ENCODE data around the gene ANAPC2. TPM values are rescaled to one million over a fixed set of nuclear protein-coding genes. Genes with fewer than 3 reads are reported as not detected.

ANAPC2 gene
- total RNA-seq, 1 donor from 2014 or later, result 15.1 TPM

DNA sequence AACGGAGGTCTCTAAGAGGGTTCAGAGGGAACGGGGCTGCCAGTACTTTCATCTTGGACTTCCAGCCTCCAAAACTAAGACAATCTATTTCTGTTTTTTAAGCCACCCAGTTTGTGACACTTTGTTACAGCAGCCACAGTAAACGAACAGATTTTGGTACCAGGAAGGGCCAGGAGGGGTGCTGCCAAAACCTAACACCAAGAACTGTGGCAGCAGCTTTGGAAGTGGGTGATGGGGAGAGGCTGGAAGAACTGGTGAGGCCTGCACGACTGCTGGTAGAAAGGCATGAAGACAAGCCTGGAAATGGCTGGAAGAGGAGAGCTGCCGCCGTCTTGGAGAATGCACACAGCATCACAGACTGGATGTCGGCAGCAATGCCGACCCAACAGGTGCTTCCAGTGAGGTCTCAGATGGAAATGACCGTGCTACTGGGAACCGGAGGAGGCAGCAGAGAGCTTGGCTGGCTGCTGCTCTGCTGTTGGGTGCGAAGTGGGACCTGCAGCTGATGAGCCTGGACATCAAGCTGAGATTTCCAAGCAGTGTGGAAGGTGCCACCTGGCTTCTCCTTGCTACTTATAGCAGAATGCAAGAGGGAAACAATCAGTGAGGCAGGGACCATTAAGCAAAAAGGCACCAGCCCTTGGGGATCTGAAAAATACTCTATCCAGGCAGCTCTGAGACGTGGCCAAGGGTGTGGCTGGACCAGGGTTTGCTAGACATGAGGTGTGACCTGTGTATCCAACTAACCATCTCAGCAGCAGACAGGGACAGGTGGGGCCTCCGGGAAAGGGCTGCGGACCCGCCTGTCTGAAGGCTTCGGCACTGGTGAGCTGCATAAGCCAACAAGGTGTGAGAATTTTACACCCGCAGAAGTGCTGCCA, 11.8 kb downstream of the ANAPC2 start:
- peak; percentile 28 to 52 for DNase-seq (ENCODE audit: low read depth in 2 of 2)

DNA sequence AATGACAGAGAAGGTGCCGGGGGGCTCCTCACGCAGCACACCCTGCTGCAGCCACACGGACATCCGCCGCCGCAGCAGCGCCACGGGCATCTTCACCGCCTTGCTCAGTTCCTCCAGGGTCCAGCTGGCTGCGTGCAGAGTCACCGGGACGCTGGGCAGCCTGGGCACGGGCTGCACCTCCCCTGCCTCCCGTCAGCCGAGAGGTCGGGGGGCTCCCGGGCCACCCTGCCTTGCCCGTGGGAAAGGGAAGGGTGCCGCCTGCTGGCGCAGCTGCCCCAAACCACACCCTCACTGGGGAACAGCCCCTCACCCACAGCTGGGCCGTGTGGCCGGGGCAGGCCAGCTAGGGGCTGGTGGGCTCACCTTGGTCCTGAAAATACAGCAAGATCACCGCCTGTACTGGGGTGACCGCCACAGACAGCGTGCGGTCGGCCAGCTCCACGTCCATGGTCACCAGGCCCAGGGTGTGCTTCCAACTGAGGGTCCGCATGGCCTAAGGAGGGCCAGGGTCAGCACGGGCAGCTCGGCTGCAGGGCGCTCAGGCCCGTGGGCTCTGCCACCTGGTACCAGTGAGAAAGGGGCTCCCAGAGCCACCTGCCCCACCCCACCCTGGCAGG, 12.9 kb downstream of the ANAPC2 start:
- no peak for DNase-seq (ENCODE audit: low read depth in 2 of 2)

DNA sequence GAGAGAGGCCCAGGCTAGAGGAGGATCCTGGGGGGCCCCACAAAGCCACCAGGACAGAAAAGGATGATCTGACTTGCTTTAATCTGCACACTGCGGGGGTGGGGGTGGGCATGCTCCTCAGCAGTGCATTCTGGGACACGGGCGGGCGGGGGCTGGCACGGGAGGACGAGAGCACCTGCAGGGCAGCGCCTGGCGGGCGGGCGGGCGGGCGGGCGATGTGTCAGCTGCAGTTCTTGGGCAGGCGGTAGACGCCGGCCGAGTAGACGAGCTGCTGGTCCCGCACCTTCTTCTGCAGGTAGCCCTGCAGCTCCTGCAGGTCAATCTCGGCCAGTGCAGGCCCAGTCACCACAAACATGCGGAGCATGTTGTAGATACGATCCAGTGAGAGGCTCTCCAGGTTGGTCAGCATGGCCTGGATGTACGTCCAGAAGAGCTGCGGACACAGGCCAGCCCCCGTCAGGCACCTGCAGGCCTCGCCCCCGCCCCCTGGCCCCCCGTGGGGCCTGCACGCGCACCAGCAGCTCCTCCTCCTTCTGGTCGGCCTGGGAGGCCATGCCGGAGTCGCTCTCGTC, 13.6 kb downstream of the ANAPC2 start:
- DNase-seq (ENCODE audit: low read depth in 2 of 2), result no peak

DNA sequence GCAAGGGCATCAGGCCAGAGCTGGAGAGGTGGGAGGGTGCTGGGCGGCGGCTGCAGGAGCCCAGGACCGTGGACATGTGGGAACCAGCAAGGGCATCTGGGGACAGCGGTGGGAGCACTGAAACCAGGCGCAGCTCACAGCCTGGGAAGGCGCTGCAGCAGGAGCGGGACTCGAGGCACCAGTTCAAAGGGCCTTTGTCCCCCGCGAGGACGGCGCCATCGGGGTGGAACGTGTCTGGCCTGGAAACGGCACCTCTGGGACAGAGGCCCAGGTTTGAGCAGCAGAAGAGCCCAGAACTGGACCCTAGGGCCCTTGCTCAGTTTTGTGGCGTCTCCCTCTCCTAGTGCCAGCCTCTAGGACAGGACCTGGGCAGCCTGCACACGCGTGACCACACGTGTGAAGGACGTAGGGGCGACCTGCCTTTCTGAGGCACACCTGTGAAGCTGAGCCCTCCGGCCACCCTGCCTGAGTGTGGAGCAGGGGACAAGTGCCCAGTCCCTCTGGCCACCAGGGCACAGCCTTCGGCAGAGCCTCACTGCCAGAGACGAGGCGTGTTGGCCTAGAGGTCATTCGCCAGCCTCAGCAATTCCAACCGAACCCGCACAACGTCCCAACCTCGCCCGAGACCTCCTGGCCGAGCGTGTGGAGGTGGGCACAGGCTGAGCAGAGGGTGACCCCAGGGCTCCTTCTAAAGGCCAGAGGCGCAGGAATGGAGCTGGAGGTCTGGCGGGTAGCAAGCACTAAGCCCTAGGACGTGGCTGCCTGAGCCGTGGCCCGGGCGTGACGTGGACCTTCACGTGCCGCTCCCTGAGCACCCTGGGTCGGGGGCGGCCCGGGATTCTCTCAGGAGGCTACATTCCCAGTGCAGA, 14.3 kb downstream of the ANAPC2 start:
- no peak for DNase-seq (ENCODE audit: low read depth in 2 of 2)

DNA sequence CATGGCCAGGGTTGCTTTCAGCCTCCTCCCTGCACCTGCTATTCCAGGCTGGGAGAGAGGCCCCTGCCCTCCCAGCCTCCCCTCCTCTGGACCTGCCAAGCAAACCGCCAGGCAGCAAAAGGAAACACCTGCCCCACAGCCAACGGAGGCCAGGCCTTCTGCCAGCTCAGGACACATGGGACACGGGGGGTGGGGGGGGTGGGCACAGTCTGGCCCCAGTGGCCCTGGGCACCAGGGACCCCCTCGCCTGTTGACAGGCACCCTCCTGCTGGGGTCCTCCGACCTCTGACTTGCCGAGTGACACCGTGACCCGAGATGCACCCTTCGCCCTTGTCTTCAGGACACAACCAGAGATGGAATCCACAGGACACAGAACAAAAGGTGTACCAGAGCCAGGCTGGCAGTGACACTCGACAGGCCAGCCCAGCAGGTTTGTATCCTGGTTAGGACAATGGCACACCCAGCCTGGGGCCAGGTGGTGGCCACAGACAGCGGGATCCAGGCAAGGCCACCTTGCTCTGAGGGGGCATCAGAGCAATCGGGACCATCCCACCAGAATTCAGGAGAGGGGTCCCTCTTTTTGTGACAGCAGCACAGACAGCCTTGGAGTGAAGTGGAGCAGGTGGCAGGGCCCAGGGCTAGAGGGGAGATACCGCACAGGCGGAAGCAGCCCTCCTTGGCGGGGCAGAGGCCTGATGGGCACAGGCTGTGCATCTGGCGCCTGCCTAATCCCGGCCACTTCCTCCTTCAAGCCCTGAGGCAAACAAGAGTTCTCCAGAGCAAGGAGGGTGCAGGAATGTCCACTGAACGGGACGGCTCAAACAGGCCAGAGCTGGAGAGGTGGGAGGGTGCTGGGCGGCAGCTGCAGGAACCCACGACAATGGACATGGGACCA, 15.2 kb downstream of the ANAPC2 start:
- DNase-seq (ENCODE audit: low read depth in 2 of 2), result no peak

DNA sequence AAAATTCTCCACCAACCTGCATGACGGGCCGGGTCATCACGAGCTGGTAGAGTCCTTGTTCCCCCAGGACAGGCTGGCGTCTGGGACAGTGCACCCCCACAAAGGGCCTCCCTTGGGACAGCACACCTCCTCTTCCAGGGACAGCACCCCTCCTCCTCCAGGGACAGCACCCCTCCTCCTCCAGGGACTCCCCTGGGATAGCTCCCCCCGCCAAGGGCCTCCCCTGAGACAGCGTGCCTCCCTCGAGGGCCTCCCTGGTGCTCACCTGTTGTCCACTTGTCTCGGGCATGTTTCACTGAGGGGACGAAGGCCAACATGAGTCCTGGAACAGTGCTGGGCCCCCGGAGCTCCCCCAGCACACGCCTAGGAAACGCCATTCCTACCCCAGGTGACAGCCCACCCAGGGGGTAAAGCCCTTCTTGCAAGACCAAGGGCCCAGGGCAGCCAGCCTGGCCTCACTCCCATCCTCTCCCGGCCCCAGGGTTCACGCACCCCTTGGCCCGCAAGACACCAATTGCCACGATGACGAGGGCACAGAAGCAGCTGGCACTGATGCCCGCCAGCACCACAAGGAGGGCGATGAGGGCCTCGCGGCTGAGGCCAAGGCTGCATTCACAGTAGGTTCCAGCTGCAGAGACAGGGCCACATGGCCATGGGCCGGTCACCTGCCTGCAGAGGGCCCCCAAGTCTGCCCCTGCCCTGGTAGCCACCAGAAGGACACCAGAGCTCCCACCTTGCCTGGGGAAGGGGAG, 17.0 kb downstream of the ANAPC2 start:
- DNase-seq (ENCODE audit: low read depth in 2 of 2), result no peak

DNA sequence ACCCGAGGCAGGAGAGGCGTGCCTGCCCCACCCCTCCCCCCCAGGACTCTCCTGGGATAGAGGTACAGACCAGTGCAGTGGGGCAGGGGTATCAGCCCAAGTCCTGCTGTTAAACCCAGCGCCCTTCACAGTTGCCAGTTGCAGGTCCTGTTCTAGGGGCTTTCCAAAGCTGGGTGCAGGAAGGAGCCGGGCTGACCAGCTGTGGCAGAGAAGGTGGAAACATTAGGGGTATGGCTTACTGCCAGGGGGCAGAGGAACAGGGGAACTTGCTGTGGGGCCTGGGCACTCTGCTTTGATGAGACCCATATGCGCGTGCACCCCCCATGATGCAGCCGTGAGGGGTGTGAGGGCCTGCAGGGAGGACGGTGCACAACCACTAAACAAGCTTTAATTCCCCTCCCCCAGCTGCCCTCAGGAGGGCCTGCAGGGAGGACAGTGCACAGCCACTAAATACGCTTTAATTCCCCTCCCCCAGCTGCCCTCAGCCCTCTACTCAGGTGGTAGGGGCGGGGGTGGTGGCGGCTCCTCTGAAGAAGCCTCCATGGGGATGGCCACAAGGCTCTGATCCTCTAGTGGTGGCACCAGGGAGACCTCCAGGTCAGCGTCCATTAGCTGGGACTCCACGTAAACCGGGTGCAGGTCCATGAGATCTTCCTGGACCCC, 17.7 kb downstream of the ANAPC2 start:
- no peak for DNase-seq (ENCODE audit: low read depth in 2 of 2)

DNA sequence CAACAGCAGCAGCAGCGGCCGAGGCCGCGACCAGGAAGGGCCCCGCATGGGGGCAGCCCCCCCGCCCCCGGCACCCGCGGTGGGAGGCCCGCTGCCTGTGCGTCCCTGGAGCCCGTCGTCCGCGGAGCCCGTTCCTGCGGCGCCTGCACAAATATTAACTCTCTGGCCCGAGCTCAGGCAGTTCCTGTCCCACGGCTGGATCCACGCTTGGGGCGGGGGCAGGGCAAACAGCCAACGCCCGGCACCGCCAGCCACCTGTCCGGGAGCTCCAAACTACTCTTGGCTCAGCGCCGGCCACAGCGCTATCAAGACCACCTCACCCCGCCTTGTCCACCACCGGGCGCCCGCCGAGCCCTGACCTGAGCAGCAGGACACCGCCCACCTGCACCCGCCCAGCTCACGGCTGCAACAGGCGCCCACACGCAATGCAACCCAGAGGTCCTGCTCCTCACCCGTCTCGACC, 18.4 kb downstream of the ANAPC2 start, which contains the start of gene LRRC26:
Gene LRRC26, minus strand, starts transcription at position 156 of the 463 bp plus-strand sequence. Its CDS starts 108 bp downstream, at position 48.
- no peak for DNase-seq (ENCODE audit: low read depth in 2 of 2)

DNA sequence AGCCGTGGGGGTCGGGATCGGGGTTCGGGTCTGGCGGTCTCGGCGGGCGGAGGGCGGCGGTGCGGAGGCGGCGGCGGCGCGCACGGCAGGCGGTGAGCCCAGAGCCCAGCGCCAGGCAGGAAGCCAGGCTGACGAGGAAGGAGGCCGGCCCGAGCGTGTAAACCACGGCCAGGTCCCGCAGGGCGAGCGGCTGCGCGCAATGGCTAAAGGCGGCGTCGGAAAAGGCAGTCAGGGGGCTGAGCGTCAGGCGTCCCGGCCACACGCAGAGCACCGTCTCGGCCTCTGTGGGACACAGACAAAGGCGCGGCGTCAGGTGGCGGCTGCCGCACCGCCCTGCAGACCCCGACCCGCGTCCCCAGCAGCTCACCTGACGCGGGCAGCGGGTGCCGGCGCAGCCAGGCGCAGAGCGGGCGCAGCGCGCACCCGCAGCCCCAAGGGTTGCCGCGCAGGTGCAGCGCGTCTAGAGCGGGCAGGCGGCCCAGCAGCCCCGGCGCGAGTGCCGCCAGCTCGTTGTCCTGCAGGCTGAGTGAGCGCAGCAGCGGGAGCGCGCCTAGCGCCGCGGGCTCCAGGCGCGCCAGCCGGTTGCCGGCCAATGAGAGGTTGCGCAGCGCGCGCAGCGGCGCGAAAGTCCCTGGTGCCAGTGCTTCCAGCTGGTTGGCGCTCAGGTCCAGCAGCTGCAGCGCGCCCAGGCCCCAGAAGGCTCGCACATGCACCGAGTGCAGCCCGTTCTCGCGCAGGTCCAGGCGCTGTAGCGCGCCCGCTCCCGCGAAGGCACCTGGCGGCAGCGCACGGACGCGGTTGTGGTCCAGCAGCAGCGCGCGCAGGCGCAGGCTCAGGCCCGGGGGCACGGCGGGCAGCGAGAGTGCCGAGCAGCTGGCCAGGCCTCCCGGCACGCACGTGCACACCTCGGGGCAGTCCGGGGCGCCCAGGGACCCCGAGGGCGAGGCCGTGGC, 19.2 kb downstream of the ANAPC2 start:
- DNase-seq (ENCODE audit: low read depth in 2 of 2), result peak; percentile 25 to 74

DNA sequence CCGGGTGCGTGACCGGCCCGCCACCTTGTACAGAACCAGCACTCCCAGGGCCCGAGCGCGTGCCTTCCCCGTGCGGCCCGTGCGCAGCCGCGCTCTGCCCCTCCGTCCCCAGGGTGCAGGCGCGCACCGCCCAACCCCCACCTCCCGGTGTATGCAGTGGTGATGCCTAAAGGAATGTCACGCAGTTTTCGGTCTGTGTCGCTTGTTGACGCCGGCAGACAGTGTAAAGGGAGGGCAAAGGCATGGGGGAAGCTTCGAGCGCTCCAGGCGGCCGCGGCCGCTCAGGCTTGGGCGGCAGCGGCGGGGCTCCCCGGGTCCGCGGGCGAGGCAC, 19.8 kb downstream of the ANAPC2 start:
- DNase-seq (ENCODE audit: low read depth in 2 of 2), result no peak

DNA sequence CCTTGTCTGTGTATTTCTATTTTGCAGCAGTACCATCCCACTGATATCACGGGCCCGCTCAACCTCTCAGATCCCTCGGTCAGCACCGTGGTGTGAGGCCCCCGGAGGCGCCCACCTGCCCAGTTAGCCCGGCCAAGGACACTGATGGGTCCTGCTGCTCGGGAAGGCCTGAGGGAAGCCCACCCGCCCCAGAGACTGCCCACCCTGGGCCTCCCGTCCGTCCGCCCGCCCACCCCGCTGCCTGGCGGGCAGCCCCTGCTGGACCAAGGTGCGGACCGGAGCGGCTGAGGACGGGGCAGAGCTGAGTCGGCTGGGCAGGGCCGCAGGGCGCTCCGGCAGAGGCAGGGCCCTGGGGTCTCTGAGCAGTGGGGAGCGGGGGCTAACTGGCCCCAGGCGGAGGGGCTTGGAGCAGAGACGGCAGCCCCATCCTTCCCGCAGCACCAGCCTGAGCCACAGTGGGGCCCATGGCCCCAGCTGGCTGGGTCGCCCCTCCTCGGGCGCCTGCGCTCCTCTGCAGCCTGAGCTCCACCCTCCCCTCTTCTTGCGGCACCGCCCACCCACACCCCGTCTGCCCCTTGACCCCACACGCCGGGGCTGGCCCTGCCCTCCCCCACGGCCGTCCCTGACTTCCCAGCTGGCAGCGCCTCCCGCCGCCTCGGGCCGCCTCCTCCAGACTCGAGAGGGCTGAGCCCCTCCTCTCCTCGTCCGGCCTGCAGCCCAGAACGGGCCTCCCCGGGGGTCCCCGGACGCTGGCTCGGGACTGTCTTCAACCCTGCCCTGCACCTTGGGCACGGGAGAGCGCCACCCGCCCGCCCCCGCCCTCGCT, 20.4 kb downstream of the ANAPC2 start:
- DNase-seq (ENCODE audit: low read depth in 2 of 2), result no peak

DNA sequence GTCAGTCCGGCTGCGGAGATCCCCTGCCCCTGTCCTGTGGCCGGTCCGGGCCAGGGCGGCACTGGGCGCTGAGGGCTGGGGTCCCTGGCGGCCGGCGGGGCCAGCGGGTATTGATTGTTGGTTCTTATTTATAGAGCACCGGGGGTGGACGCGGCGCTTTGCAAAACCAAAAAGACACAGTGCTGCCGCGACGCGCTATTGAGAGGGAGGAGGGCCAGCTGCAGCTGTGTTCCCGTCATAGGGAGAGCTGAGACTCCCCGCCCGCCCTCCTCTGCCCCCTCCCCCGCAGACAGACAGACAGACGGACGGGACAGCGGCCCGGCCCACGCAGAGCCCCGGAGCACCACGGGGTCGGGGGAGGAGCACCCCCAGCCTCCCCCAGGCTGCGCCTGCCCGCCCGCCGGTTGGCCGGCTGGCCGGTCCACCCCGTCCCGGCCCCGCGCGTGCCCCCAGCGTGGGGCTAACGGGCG, 21.0 kb downstream of the ANAPC2 start:
- no peak for DNase-seq (ENCODE audit: low read depth in 2 of 2)

DNA sequence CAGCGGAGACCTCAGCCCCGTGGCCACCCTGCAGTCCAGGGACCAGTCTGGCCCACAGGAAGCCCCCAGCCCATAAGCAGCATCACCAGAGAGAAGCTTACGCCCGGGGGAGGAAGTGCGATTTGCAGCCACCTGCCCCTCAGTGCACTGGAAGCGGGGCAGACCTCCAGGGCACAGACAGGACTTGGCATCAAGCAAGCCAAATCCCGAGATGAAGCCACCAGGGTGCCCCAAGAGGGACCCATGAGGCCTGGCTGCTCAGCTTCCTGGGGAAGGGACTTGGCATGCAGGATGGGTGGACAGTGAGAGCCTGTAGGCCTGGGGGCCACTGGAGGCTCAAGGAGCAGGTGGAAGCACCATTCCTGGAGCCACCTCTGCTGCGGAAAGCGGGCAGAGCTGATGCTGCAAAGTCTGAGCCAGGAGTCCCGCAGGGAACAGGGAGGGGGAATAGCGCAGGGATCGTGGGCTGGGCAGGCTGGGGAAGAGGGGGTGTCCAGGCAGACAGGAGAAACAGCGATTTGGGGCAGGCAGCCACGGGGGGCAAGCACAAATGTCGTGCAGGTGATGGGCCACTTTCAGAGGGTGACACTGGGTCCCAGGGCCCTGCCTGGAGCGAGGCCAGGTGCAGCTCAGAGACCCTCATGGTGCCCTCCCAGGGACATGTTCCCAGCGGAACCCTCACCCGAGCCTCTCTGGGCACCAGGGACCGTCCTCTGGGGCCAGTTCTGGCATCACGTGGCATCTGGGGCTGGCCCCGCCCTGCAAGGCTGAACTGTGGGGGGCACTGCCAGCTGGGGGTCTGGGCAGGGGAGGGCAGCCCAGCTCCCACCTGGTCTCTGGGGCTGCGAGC, 21.8 kb downstream of the ANAPC2 start:
- no peak for DNase-seq (ENCODE audit: low read depth in 2 of 2)

DNA sequence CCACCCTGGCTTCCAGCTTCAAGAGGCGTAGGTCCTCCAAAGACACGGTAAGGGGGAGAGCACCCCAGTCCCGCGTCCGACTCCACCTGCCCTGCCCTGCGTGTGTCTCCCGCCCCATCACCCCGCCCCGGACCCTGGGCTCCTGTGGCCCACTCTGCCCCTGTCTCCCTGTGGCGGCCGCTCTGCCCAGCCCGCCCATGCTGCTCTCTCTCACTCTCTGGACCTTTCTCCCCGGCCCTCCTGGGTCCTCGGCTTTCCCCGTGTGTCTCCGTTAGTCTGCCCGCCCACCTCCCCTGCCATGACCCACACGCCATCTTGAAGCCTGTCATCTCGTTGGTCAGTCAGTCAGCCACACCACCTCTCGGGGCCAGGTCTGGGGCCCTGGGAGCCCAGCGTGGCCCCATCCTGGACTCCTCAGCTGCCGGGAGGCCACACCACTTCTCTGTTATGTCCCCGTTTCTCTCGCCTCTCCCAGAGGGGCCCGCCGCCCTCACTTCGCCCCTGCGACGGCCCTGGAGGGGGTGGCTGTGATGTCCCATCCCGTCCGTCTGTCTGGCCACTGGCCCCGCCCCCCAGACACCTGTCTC, 23.0 kb downstream of the ANAPC2 start:
- no peak for DNase-seq (ENCODE audit: low read depth in 2 of 2)

DNA sequence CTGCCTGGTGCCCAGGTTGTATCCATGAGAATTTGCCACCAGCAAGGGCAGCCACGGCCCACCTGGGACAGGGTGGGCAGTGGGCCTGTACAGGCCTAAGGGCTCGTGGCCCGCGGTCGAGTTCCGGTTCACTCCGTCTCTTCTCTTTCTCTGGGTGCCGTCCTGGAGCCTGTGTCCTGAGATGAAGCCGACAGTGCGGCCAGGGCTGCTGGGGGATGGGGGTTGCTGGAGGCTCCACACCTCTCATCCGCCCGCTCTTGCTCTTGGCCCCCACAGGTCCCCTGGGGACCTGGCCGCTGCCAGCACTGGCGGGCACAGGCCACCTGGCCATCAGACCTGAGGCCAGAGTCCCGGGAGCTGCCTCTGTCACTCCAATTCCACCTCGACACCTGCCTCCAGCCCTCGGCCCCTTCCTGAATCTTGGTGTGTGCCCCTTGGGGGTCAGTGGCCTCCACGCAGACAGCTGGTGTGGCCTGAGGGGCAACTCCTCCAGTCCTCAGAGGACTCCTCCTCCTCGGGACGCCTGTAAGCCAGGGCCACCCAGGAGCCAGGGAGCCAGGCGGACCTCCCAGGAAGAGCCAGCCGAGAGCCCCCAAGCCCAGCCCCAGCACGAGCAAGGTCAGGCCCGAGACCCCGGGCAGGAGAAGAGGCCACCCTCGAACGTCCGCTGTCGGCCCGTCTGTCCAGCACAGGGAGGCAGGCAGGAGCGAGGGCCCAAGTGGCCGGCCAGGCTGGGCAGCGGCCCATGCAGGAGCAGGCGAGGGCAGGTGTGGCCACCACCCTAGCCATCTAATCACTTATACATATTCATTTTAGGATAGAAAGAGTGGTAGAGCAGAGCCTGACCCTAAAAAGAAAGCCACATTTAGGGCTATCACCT, 23.8 kb downstream of the ANAPC2 start:
- no peak for DNase-seq (ENCODE audit: low read depth in 2 of 2)
